22Rv1 (cell line): ENCODE measurements around the gene LINGO3.

Experiments used
- CTCF ChIP-seq: fragments of 450-650 bp; IDR thresholded peaks from 2 replicates; pipeline ENCODE4 v1.5.1; 2017; ENCODE audit warnings: mild to moderate bottlenecking
- ZFX ChIP-seq: fragments of 450-650 bp; IDR thresholded peaks from 2 replicates; pipeline ENCODE4 v1.6.1; 2017; ENCODE audit warnings: antibody characterized with exemption, borderline replicate concordance

DNA sequence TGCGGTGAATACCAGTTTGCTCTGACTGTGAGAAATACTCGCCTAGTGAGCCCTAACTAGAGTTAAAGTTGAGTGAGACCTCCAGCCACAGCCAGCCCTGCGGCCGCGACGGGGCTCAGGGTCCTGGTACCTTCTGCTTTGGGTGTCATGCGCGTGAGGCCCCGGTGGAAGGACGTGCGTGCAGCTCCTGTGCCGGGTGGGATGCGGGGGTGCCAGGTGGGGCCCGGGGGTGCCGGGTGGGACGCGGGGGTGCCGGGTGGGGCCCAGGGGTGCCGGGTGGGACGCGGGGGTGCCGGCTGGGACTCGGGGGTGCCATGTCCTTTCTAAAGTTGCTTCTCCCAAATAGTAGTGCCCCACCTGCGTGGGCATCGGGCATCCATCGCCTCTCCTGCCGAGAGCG lies 43.6 kb upstream of the LINGO3 start:
- TF ChIP-seq CTCF = no peak
- no peak for TF ChIP-seq ZFX
